NCI-H128 (cell line): ENCODE data around the gene ITPR2.
"Not testable (repeated sequence)": the region's sequence is repeated elsewhere in the genome, so short reads cannot be mapped to it uniquely, and the experiment has no call there.

ENCODE experiments used
- DNase-seq: peaks from one replicate; lab custom pipeline; 2025; ENCODE audit not compliant: unreplicated experiment; lab: John Stamatoyannopoulos, UW

The ITPR2 gene

GRCh38 chr12:26767116-26767515, 65.9 kb downstream of the ITPR2 start:
- no peak for DNase-seq

- no peak for DNase-seq
Observed at GRCh38 chr12:26762186-26762585, 70.8 kb downstream of the ITPR2 start.

GRCh38 chr12:26761775-26762174, 71.2 kb downstream of the ITPR2 start:
- no peak for DNase-seq

- DNase-seq, result no peak
Observed at GRCh38 chr12:26760657-26761293, 72.2 kb downstream of the ITPR2 start.

- DNase-seq, result not testable (repeated sequence)
Observed at GRCh38 chr12:26755362-26755761, 77.6 kb downstream of the ITPR2 start.

- no peak for DNase-seq
Observed at GRCh38 chr12:26754148-26754547, 78.8 kb downstream of the ITPR2 start.

GRCh38 chr12:26751179-26751578, 81.8 kb downstream of the ITPR2 start:
- DNase-seq, result no peak

GRCh38 chr12:26750531-26751175, 82.3 kb downstream of the ITPR2 start:
- no peak for DNase-seq

- DNase-seq, result no peak
Observed at GRCh38 chr12:26749781-26750180, 83.2 kb downstream of the ITPR2 start.

GRCh38 chr12:26748741-26749431, 84.1 kb downstream of the ITPR2 start:
- DNase-seq, result no peak

GRCh38 chr12:26748412-26748740, 84.6 kb downstream of the ITPR2 start:
- no peak for DNase-seq

GRCh38 chr12:26746121-26746714, 86.8 kb downstream of the ITPR2 start:
- DNase-seq, result no peak

- no peak for DNase-seq
Observed at GRCh38 chr12:26744697-26745440, 88.1 kb downstream of the ITPR2 start.

GRCh38 chr12:26744042-26744626, 88.9 kb downstream of the ITPR2 start:
- no peak for DNase-seq

- DNase-seq, result no peak
Observed at GRCh38 chr12:26741584-26742227, 91.3 kb downstream of the ITPR2 start.

GRCh38 chr12:26740991-26741390, 92.0 kb downstream of the ITPR2 start:
- DNase-seq, result no peak

- DNase-seq, result no peak
Observed at GRCh38 chr12:26740348-26740747, 92.6 kb downstream of the ITPR2 start.

GRCh38 chr12:26737487-26738030, 95.4 kb downstream of the ITPR2 start:
- DNase-seq, result no peak

- DNase-seq, result no peak
Observed at GRCh38 chr12:26736563-26737486, 96.2 kb downstream of the ITPR2 start.
